AG10803 (cell line): ENCODE data around the gene C14orf93.

ENCODE experiments used
- DNase-seq: peaks from one replicate; pipeline ENCODE4 v3.0.0; 2010; ENCODE audit warnings: low read depth
- H3K4me3 ChIP-seq: 2 replicates; pipeline ENCODE4 v1.5.1; 2011; ENCODE audit warnings: mild to moderate bottlenecking, low read length, control low read depth
- CTCF ChIP-seq: conservative IDR thresholded peaks from 2 replicates; pipeline ENCODE4 v1.5.1; 2011; ENCODE audit warnings: mild to moderate bottlenecking, low read length, control low read depth, inconsistent platforms

Gene C14orf93

GRCh38 chr14:23051141-23052057 is 41.5 kb upstream of the C14orf93 start:
- no peak overlapping the region for H3K4me3 ChIP-seq
- DNase-seq = no peak
- TF ChIP-seq CTCF = no peak

GRCh38 chr14:23049011-23049410 is 39.1 kb upstream of the C14orf93 start:
- no peak for TF ChIP-seq CTCF
- DNase-seq = no peak
- no peak overlapping the region for H3K4me3 ChIP-seq

- H3K4me3 ChIP-seq = no peak overlapping the region
- DNase-seq = no peak
- no peak for TF ChIP-seq CTCF
Measured at GRCh38 chr14:23047751-23048693, 38.1 kb upstream of the C14orf93 start.

- no peak overlapping the region for H3K4me3 ChIP-seq
- DNase-seq = no peak
- TF ChIP-seq CTCF = no peak
Measured at GRCh38 chr14:23047034-23047634, 37.2 kb upstream of the C14orf93 start.

GRCh38 chr14:23045419-23046357 is 35.7 kb upstream of the C14orf93 start:
- no peak for TF ChIP-seq CTCF
- DNase-seq = no peak
- no peak overlapping the region for H3K4me3 ChIP-seq

- TF ChIP-seq CTCF = no peak
- H3K4me3 ChIP-seq = no peak overlapping the region
- DNase-seq = no peak
Measured at GRCh38 chr14:23044840-23045239, 34.9 kb upstream of the C14orf93 start.
